HG02678 (cell line): ENCODE measurements around the gene MORN3.

Experiments
- ATAC-seq: cut with Tn5 transposase; IDR thresholded peaks from one replicate; pipeline ENCODE4 v1.9.1; 2021; ENCODE audit warnings: mild to moderate bottlenecking, moderate library complexity; ENCODE audit not compliant: unreplicated experiment

Gene MORN3

DNA sequence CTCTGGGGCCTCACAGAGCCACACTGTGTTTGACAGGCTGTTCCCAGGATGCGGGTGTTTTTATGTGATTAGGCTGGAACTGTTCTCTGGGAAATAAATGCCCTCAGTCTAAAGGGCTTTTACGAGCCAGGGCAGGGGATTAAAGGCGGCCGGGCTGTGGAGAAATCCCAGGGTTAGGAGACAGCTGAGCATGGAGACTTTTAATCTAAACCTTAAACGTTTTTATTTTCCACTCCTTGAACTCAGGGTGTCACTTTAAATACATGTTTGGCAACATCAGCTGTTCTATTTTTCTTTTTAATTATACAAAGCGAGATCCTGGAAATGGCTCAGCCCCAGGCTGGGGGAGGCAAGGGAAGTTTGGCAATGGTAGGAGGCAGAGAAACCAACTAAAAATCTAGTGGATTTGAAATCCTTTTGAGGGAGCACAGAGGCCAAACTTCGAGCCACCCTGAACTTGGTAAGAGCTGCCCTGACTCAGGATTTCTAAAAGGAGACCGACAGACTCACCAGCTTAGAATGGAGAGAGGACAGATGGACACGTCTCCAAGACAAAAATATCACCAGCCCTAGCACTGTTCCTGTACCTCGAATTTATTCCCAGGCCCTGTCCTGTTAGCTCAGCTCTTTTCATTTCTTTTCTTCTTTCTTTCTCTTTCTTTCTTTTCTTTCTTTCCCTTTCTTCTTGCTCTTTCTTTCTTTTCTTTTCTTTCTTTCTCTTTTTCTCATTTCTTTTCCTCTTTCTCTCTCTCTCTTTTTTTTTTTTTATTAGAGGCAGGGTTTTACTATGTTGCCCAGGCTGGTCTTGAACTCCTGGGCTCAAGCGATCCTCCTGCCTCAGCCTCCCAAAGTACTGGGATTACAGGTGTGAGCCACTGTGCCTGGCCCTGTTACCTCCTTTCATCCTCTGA, 59.0 kb downstream of the MORN3 start:
- no peak for ATAC-seq

DNA sequence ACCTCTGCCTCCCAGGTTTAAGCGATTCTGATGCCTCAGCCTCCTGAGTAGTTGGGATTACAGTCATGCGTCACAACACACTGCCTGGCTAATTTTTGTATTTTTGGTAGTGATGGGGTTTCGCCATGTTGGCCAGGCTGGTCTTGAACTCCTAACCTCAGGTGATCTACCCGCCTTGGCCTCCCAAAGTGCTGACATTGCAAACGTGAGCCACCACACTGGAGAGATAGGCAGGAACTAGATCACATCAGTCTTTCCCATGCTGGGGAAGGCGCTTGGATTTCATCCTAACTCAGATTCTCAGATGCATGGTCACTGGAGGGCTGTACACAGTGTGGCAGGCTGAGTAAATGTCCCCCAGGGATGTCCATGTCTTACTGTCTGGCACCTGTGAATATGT, 61.2 kb downstream of the MORN3 start:
- no peak for ATAC-seq

DNA sequence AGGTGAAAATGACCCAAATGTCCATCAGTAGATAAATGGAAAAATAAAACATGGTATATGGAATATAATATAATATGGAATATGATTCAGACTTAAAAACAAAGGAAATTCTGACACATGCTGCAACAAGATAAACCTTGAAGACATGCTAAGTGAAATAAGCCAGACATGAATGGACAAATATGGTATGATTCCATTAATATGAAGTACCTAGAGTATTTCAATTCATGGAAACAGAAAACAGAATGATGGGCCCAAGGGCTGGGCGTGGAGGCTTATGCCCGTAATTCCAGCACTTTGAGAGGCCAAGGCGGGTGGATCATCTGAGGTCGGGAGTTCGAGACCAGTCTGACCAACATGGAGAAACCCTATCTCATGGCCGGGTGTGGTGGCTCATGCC, 65.9 kb downstream of the MORN3 start:
- no peak for ATAC-seq

DNA sequence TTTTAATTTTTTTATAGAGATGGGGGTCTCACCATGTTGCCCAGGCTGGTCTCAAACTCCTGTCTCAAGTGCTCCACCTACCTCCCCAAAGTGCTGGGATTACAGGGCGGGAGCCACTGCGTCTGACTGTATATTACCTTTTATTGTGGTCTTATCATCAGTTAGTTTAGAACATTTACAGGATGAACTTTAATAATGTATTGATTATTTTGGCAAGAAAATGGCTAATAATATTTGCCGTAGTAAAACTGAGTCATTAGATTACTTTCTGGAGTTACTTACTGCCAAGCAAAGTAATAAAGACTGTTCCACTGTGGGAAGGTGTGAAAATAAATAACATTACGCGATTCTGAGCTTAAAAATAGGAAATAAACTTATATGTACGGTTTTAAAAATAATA, 66.7 kb downstream of the MORN3 start:
- no peak for ATAC-seq

DNA sequence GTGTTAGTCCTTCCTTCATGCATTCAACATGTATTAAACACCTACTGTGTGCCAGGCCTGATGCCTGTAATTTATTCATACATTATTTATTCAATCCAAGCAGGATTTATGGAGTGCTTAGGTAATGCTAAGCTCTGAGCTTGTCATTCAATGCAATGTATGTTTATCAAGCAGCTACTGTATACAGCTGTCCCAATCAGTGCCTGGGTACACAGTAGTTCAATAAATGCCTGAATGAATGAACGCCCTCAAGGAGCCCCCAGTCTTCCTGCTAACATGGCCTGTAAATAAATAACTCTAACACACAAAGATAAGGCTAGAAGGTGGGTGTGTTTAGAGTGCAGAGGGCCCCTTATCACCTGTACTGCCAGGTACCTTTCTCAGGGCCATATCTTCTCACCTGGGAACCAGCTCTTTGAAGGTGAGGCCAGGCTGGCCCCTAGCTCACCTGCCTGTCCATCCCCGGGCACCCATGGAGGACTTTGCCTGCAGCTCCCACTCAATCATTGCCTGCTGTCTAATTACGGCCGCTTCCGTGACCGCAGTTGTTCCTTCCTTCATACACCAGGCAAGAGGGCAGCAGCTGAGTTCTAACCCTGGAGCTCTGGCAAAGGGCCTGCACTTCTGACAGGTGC, 68.6 kb downstream of the MORN3 start:
- ATAC-seq = no peak
